AG09319 (cell line): ENCODE data around the gene SEC23B.

Experiments used
- DNase-seq: peaks from one replicate; pipeline ENCODE4 v3.0.0-alpha.2; 2010; ENCODE audit warnings: low read depth; ENCODE audit errors: extremely low read depth
- TF ChIP-seq, protein P1 (sequence below): IDR thresholded peaks from 2 replicates; pipeline ENCODE4 v1.5.1; 2011; ENCODE audit warnings: low read depth, mild to moderate bottlenecking, inconsistent platforms, low read length, moderate library complexity

Gene SEC23B

DNA sequence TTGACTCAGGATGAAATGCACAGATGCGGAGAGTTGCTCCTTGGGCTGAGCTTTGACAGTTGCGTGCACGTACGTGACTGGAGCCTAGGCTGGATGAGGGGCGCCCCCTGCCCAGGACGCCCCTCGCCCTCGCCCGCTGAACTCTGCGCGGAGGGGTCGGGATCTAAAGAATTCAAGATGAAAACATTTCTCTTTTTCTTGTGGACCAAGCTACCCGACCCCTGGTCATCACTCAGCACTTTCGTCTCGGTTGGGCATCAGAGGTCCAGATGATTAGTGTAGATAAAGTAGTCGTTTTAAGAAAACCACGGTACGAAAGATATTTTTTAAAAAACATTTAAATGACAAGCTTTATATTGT is 80.8 kb downstream of the SEC23B start:
- TF ChIP-seq, protein P1, sequence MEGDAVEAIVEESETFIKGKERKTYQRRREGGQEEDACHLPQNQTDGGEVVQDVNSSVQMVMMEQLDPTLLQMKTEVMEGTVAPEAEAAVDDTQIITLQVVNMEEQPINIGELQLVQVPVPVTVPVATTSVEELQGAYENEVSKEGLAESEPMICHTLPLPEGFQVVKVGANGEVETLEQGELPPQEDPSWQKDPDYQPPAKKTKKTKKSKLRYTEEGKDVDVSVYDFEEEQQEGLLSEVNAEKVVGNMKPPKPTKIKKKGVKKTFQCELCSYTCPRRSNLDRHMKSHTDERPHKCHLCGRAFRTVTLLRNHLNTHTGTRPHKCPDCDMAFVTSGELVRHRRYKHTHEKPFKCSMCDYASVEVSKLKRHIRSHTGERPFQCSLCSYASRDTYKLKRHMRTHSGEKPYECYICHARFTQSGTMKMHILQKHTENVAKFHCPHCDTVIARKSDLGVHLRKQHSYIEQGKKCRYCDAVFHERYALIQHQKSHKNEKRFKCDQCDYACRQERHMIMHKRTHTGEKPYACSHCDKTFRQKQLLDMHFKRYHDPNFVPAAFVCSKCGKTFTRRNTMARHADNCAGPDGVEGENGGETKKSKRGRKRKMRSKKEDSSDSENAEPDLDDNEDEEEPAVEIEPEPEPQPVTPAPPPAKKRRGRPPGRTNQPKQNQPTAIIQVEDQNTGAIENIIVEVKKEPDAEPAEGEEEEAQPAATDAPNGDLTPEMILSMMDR: no peak
- no peak for DNase-seq

- TF ChIP-seq, protein P1: no peak
- DNase-seq: no peak
Observed at GRCh38 chr20:18589941-18590674, 82.4 kb downstream of the SEC23B start.

DNA sequence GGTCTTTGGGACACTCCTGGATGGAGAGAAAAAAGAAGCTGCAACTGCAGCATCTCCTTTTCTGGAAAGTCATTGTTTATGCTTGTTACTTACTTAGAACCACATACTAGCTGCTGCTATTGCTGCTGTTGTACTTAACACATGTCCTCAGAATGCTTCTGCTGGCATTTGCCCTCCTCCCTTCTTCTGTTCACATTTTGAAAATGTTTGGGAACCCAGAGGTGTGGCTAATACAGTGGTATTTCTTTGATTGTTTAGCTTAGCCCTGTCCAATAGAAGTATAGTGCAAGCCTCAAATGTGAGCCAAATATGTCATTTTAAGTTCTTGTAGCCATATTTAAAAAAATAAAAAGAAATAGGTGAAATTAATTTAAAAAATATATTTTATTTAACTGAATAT is 88.5 kb downstream of the SEC23B start:
- TF ChIP-seq, protein P1: no peak
- DNase-seq: no peak

- TF ChIP-seq, protein P1: no peak
- no peak for DNase-seq
Observed at GRCh38 chr20:18609741-18610140, 102.0 kb downstream of the SEC23B start.
